DOHH2 (cell line): ENCODE data around the gene IL33.

Source experiments
- EZH2phosphoT487 ChIP-seq: fragments of 200-600 bp; sonication (generic); IDR thresholded peaks from 2 replicates; pipeline ENCODE4 v1.6.1; 2017; ENCODE audit warnings: borderline replicate concordance, mild to moderate bottlenecking, antibody characterized with exemption, low read length, moderate library complexity, mixed read lengths
- TF ChIP-seq, protein P1 (sequence below): fragments of 200-600 bp; sonication (generic); IDR thresholded peaks from one replicate; pipeline ENCODE4 v1.5.1; 2014; ENCODE audit warnings: antibody characterized with exemption, mild to moderate bottlenecking, low read depth, low read length; ENCODE audit not compliant: poor library complexity, severe bottlenecking

DNA sequence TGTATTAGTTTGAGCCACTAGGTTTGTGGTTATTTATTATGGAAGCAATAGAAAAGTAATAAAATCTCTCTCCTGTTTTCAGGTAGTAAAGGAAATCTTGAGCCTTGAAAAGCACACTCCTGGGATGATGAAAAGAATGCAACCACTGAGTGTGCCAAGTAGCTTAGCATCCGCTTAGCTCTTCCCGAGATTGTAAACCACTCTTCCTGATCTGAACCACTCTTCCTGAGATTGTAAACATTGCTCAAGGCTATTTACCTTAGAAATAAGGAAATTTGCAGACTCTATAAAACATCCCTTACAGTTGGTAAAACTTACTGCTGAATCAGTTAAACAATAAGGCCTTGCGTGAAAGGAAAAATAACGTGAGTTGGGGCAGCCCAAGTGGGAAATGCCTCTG, 17.4 kb upstream of the IL33 start:
- TF ChIP-seq EZH2phosphoT487 = no peak
- TF ChIP-seq, protein P1, sequence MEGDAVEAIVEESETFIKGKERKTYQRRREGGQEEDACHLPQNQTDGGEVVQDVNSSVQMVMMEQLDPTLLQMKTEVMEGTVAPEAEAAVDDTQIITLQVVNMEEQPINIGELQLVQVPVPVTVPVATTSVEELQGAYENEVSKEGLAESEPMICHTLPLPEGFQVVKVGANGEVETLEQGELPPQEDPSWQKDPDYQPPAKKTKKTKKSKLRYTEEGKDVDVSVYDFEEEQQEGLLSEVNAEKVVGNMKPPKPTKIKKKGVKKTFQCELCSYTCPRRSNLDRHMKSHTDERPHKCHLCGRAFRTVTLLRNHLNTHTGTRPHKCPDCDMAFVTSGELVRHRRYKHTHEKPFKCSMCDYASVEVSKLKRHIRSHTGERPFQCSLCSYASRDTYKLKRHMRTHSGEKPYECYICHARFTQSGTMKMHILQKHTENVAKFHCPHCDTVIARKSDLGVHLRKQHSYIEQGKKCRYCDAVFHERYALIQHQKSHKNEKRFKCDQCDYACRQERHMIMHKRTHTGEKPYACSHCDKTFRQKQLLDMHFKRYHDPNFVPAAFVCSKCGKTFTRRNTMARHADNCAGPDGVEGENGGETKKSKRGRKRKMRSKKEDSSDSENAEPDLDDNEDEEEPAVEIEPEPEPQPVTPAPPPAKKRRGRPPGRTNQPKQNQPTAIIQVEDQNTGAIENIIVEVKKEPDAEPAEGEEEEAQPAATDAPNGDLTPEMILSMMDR = no peak
